Measurements from ENCODE around the gene VASN. TPM values are rescaled to one million over a fixed set of nuclear protein-coding genes. Genes with fewer than 3 reads are reported as not detected.
A peak's percentile ranks its signal among the peaks of the same experiment; 100 is the strongest.
"Not testable (repeated sequence)": the region's sequence is repeated elsewhere in the genome, so short reads cannot be mapped to it uniquely, and the experiment has no call there.

VASN gene
- total RNA-seq, 2 donors from 2014 or later, result not detected

GRCh38 chr16:4341250-4341649 is 30.4 kb upstream of the VASN start:
- no peaks in the 10 kb centered on the region for H3K9me3 Mint-ChIP-seq
- ATAC-seq (replicated peaks in 1 of 2) (no peak), DNase-seq (no peak)
- no peak overlapping the region for H3K4me3 Mint-ChIP-seq
- H3K27ac Mint-ChIP-seq, result no peak overlapping the region
- no peaks in the 10 kb centered on the region for H3K27me3 Mint-ChIP-seq (ENCODE audit: low read depth)
- H3K36me3 Mint-ChIP-seq (ENCODE audit: insufficient read depth in 2 of 2), result peaks cover 0 to 3% of the 10 kb centered on the region in 2 donors
- no peaks in the 10 kb centered on the region for H3K4me1 Mint-ChIP-seq (ENCODE audit: low read depth)

DNA sequence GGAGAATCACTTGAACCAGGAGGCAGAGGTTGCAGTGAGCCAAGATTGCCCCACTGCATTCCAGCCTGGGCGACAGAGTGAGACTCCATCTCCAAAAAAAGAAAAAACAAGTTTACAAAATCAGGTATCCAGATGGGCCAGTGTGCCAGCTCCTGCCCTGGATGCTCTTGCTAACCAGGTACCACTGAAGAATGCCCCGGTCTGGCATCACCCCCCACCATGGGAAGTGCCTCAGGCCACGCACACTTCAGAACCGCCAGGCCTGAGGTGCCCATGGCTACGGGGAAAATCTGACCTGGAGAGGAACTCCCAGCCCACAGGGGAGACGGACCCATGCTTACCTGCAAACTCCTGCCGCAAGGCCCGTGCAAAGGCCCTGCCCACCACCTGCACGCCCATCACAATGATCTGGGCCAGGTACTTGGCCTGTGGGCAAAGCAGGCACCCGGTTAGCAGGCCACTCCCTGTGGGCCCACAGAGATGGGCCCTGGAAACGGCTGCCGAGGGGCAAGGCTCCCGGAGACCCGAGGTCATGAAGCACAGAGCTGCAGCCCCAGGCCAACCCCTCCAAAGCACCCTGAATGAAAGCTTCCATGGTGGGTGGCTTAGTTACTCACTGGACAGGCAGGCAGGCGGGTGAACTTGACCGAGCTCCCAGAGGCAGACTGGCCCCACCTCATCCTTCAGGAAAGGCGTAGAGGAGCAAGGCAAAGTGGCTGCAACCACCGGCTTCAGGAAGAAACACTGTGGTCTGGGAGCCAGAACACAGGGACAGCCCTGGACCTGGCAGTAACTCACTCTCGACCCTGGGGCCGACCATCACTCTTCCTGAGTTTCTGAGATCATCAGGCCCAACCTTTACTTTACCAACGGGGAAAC is 28.5 kb upstream of the VASN start:
- Mint-ChIP-seq H3K27ac (no peak overlapping the region), H3K27me3 (ENCODE audit: low read depth) (no peaks in the 10 kb centered on the region), H3K9me3 (no peaks in the 10 kb centered on the region), H3K4me3 (no peak overlapping the region), H3K36me3 (ENCODE audit: insufficient read depth in 2 of 2) (peaks cover 0 to 3% of the 10 kb centered on the region in 2 donors), H3K4me1 (ENCODE audit: low read depth) (peaks cover under 1% of the 10 kb centered on the region)
- DNase-seq (no peak), ATAC-seq (replicated peaks in 1 of 2) (no peak)

DNA sequence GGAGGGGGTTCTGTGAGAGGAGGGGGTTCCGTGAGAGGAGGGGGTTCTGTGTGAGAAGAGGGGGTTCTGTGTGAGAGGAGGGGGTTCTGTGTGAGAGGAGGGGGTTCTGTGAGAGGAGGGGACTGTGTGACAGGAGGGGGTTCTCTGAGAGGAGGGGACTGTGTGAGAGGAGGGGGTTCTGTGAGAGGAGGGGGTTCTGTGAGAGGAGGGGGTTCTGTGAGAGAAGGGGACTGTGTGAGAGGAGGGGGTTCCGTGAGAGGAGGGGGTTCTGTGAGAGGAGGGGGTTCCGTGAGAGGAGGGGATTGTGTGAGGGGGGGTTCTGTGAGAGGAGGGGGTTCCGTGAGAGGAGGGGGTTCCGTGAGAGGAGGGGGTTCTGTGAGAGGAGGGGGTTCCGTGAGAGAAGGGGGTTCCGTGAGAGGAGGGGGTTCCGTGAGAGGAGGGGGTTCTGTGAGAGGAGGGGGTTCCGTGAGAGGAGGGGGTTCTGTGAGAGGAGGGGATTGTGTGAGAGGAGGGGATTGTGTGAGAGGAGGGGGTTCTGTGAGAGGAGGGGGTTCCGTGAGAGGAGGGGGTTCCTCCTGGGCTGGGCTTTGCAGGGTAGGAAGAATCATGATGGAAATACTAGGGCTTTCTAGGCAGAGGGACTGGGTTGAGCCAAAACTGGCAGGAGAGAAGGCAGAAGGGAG is 27.2 kb upstream of the VASN start:
- not testable (repeated sequence) for H3K27me3 Mint-ChIP-seq (ENCODE audit: low read depth); H3K36me3 Mint-ChIP-seq (ENCODE audit: insufficient read depth in 2 of 2); H3K4me1 Mint-ChIP-seq (ENCODE audit: low read depth); ATAC-seq (replicated peaks in 1 of 2); H3K27ac Mint-ChIP-seq; H3K9me3 Mint-ChIP-seq; H3K4me3 Mint-ChIP-seq; DNase-seq

GRCh38 chr16:4344983-4345835 is 26.4 kb upstream of the VASN start:
- Mint-ChIP-seq H3K4me1 (ENCODE audit: low read depth) (peaks cover 9% of the 10 kb centered on the region), H3K27ac (peak overlapping the region; percentile 34), H3K9me3 (no peaks in the 10 kb centered on the region), H3K36me3 (ENCODE audit: insufficient read depth in 2 of 2) (no peaks in the 10 kb centered on the region), H3K27me3 (ENCODE audit: low read depth) (no peaks in the 10 kb centered on the region), H3K4me3 (no peak overlapping the region)
- no peak for DNase-seq
- ATAC-seq (replicated peaks in 1 of 2), result no peak

GRCh38 chr16:4345836-4346781 is 25.5 kb upstream of the VASN start:
- no peak overlapping the region for H3K4me3 Mint-ChIP-seq
- ATAC-seq (replicated peaks in 1 of 2) (no peak), DNase-seq (no peak)
- peaks cover 0 to 1% of the 10 kb centered on the region in 2 donors for H3K36me3 Mint-ChIP-seq (ENCODE audit: insufficient read depth in 2 of 2)
- H3K9me3 Mint-ChIP-seq, result no peaks in the 10 kb centered on the region
- no peaks in the 10 kb centered on the region for H3K27me3 Mint-ChIP-seq (ENCODE audit: low read depth)
- H3K4me1 Mint-ChIP-seq (ENCODE audit: low read depth), result peaks cover 9% of the 10 kb centered on the region
- H3K27ac Mint-ChIP-seq, result peak overlapping the region; percentile 19

DNA sequence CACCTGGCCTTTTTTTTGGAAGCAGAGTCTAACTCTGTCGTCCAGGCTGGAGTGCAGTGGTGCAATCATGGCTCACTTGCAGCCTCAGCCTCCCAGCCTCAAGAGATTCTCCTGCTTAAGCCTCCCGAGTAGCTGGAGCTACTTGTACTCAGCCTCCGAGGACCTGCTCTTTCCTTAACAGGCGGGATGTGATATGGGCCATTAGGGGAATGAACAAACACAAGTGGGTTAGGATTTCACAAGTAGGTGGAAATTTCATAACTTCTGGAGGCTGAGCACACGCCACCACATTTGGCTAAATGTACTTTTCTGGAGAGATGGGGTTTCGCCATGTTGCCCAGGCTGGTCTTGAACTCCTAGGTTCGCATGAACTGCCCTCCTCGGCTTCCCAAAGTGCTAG is 24.6 kb upstream of the VASN start:
- H3K9me3 Mint-ChIP-seq, result no peaks in the 10 kb centered on the region
- H3K27me3 Mint-ChIP-seq (ENCODE audit: low read depth), result no peaks in the 10 kb centered on the region
- H3K4me1 Mint-ChIP-seq (ENCODE audit: low read depth), result peaks cover 16% of the 10 kb centered on the region
- H3K4me3 Mint-ChIP-seq, result no peak overlapping the region
- DNase-seq, result no peak
- ATAC-seq (replicated peaks in 1 of 2), result no peak
- H3K27ac Mint-ChIP-seq, result peak overlapping the region; percentile 19
- peaks cover 0 to 2% of the 10 kb centered on the region in 2 donors for H3K36me3 Mint-ChIP-seq (ENCODE audit: insufficient read depth in 2 of 2)

GRCh38 chr16:4347765-4348509 is 23.7 kb upstream of the VASN start:
- DNase-seq (no peak), ATAC-seq (replicated peaks in 1 of 2) (no peak)
- peaks cover 0 to 2% of the 10 kb centered on the region in 2 donors for H3K36me3 Mint-ChIP-seq (ENCODE audit: insufficient read depth in 2 of 2)
- peaks cover 17% of the 10 kb centered on the region for H3K4me1 Mint-ChIP-seq (ENCODE audit: low read depth)
- H3K27ac Mint-ChIP-seq, result peak overlapping the region; percentile 31
- H3K4me3 Mint-ChIP-seq, result peak overlapping the region in 1 of 2 donors; percentile 10
- H3K9me3 Mint-ChIP-seq, result no peaks in the 10 kb centered on the region
- H3K27me3 Mint-ChIP-seq (ENCODE audit: low read depth), result no peaks in the 10 kb centered on the region

GRCh38 chr16:4349332-4349731 is 22.3 kb upstream of the VASN start:
- ATAC-seq (replicated peaks in 1 of 2), result no peak
- Mint-ChIP-seq H3K27ac (no peak overlapping the region), H3K4me1 (ENCODE audit: low read depth) (peaks cover 17% of the 10 kb centered on the region), H3K36me3 (ENCODE audit: insufficient read depth in 2 of 2) (peaks cover 0 to 2% of the 10 kb centered on the region in 2 donors), H3K27me3 (ENCODE audit: low read depth) (no peaks in the 10 kb centered on the region), H3K4me3 (peak overlapping the region; percentile 31 to 47), H3K9me3 (no peaks in the 10 kb centered on the region)
- DNase-seq, result no peak

DNA sequence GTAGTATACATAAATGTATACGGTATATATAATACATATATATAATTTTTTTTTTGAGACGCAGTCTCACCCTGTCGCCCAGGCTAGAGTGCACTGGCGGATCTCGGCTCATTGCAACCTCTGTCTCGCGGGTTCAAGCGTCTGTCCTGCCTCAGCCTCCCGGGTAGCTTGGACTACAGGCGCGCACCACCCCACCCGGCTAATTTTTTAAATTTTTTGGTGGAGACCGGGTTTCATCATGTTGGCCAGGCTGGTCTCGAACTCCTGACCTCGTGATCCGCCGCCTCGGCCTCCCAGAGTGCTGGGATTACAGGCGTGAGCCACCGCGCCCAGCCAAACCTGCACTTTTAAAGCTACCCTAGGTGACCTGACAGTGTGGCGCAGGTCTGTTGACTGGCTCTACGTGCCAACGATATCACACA is 21.3 kb upstream of the VASN start:
- Mint-ChIP-seq H3K4me3 (peak overlapping the region; percentile 92 to 94), H3K4me1 (ENCODE audit: low read depth) (peaks cover 17% of the 10 kb centered on the region), H3K9me3 (no peaks in the 10 kb centered on the region), H3K36me3 (ENCODE audit: insufficient read depth in 2 of 2) (peaks cover 2% of the 10 kb centered on the region in 2 donors), H3K27ac (peak overlapping the region; percentile 82), H3K27me3 (ENCODE audit: low read depth) (no peaks in the 10 kb centered on the region)
- ATAC-seq (replicated peaks in 1 of 2) (peak in 1 of 2 donors; percentile 6), DNase-seq (no peak)

DNA sequence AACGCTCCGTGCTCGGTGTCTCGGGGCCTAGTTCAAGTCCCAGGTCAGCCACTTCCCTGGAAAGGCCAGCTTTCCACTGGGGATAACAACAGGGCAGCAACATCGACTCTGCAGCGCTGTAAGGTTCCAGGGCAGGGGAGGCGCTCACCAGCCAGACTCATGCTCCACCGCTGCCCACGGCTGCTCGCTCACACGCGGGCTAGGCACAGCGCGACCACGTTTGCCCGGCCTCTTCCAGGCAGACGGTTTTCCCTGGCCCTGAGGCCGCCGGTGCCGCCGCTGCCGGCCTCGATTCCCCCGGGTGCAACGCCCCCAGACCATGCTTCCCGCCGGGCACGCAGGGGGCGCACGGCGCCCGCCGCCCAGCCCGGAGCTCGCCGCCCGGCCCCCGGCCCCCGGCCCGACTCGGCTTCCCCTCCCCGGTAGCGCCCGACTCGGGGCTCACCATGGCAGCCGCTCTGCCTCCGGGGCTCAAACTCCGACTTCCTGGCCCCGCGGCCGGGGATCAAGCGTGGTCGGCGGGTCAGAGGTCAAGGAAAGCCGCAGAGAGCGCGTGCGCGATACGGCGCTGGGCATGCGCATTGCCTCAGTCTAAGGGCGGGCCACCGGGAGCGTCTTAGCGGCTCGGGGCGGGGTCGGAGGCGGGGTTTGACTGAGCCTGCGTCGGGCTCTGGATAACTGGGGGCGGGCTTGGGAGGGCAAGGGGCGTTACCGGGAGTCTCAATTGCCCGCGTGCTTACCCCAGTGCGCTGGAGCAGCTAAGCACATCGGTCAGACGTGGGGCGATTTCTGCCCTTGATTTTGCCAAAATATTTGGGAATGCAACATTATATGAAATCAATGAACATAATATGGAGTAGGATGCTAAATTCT is 20.6 kb upstream of the VASN start, which contains the start of gene PAM16:
Gene PAM16 (minus strand): TSS at position 535 of the 873 bp plus-strand sequence. CDS start 87 bp downstream, at position 448.
- DNase-seq (peak; percentile 98 to 99), ATAC-seq (replicated peaks in 1 of 2) (peak; percentile 90 to 92)
- Mint-ChIP-seq H3K27me3 (ENCODE audit: low read depth) (no peaks in the 10 kb centered on the region), H3K27ac (peak within 1 kb of the TSS; percentile 87), H3K4me1 (ENCODE audit: low read depth) (peaks cover 17% of the 10 kb centered on the region), H3K36me3 (ENCODE audit: insufficient read depth in 2 of 2) (peaks cover 2% of the 10 kb centered on the region in 2 donors), H3K4me3 (peak within 1 kb of the TSS; percentile 92 to 94), H3K9me3 (no peaks in the 10 kb centered on the region)

GRCh38 chr16:4351880-4352279 is 19.8 kb upstream of the VASN start:
- DNase-seq (no peak), ATAC-seq (replicated peaks in 1 of 2) (no peak)
- H3K9me3 Mint-ChIP-seq, result no peaks in the 10 kb centered on the region
- H3K27ac Mint-ChIP-seq, result no peak overlapping the region
- H3K27me3 Mint-ChIP-seq (ENCODE audit: low read depth), result no peaks in the 10 kb centered on the region
- H3K4me3 Mint-ChIP-seq, result peak overlapping the region; percentile 92 to 94
- peaks cover 2% of the 10 kb centered on the region in 2 donors for H3K36me3 Mint-ChIP-seq (ENCODE audit: insufficient read depth in 2 of 2)
- H3K4me1 Mint-ChIP-seq (ENCODE audit: low read depth), result peaks cover 17% of the 10 kb centered on the region

Data from activated T-cell treated with anti-CD3 and anti-CD28 coated beads, Interleukin-2, amount 50 U/mL, for 72 hours (primary cell).